HEK293 (cell line): ENCODE results near the gene STK39.

Experiments
- CTCF ChIA-PET: fragments of 350-600 bp; formaldehyde crosslinking; extraction: SDS; loops from one replicate; lab custom pipeline; 2021; ENCODE audit warnings: antibody characterized with exemption; lab: Yijun Ruan, JAX
- POLR2A ChIA-PET: fragments of 300-600 bp; formaldehyde crosslinking; extraction: SDS; loops from one replicate; lab custom pipeline; 2020; ENCODE audit warnings: antibody characterized with exemption, inconsistent platforms; lab: Yijun Ruan, JAX
- H3K27ac ChIP-seq: fragments of 200-500 bp; sonication (Bioruptor generic); 2 replicates; pipeline ENCODE4 v1.5.1; 2014; ENCODE audit warnings: low read depth, low read length, control low read depth, inconsistent platforms; ENCODE audit errors: extremely low read depth
- H3K36me3 ChIP-seq, 2 experiments: fragments of 200-500 bp in 1 of 2; sonication (Bioruptor generic) in 1 of 2; 1 replicate in 1 of 2; 2 replicates in 1 of 2; pipeline ENCODE4 v1.5.1; 2014 to 2017; ENCODE audit warnings: inconsistent platforms in 2 of 2, low read length in 2 of 2; ENCODE audit not compliant: control insufficient read depth in 2 of 2, insufficient read depth in 1 of 2
- H3K4me1 ChIP-seq: fragments of 200-500 bp; sonication (Bioruptor generic); 2 replicates; pipeline ENCODE4 v1.5.1; 2014; ENCODE audit warnings: mild to moderate bottlenecking, low read length, inconsistent platforms; ENCODE audit not compliant: control insufficient read depth, insufficient read depth
- H3K4me3 ChIP-seq: 2 replicates; pipeline ENCODE4 v1.5.1; 2011; ENCODE audit warnings: low read depth, mild to moderate bottlenecking, control low read depth, low read length, moderate library complexity
- H3K9me3 ChIP-seq: fragments of 200-500 bp; sonication (Bioruptor generic); 2 replicates; pipeline ENCODE4 v1.5.1; 2014; ENCODE audit warnings: low read depth, low read length, inconsistent platforms; ENCODE audit not compliant: control insufficient read depth, insufficient read depth
- CTCF ChIP-seq: fragments of 450-650 bp; formaldehyde crosslinking; IDR thresholded peaks from 2 replicates; pipeline ENCODE4 v1.5.1; 2016; ENCODE audit warnings: missing biosample characterization, missing genetic modification characterization
- FEZF1 ChIP-seq: fragments of 450-650 bp; formaldehyde crosslinking; IDR thresholded peaks from 2 replicates; pipeline ENCODE4 v1.5.1; 2016; ENCODE audit warnings: missing biosample characterization, missing genetic modification characterization
- GFI1B ChIP-seq: fragments of 450-650 bp; formaldehyde crosslinking; IDR thresholded peaks from 2 replicates; pipeline ENCODE4 v1.5.1; 2016; ENCODE audit warnings: missing biosample characterization, missing genetic modification characterization
- PRDM10 ChIP-seq: fragments of 450-650 bp; formaldehyde crosslinking; IDR thresholded peaks from 2 replicates; pipeline ENCODE4 v1.5.1; 2016; ENCODE audit warnings: missing biosample characterization, missing genetic modification characterization
- REPIN1 ChIP-seq: fragments of 450-650 bp; formaldehyde crosslinking; IDR thresholded peaks from 2 replicates; pipeline ENCODE4 v1.5.1; 2017; ENCODE audit warnings: missing biosample characterization, missing genetic modification characterization, low read depth
- SP7 ChIP-seq: fragments of 450-650 bp; formaldehyde crosslinking; IDR thresholded peaks from 2 replicates; pipeline ENCODE4 v1.5.1; 2016; ENCODE audit warnings: missing biosample characterization, missing genetic modification characterization
- ZBTB20 ChIP-seq: fragments of 450-650 bp; formaldehyde crosslinking; IDR thresholded peaks from 2 replicates; pipeline ENCODE4 v1.5.1; 2016; ENCODE audit warnings: missing biosample characterization, missing genetic modification characterization
- ZBTB49 ChIP-seq: fragments of 450-650 bp; formaldehyde crosslinking; IDR thresholded peaks from 2 replicates; pipeline ENCODE4 v1.5.1; 2016; ENCODE audit warnings: missing biosample characterization, missing genetic modification characterization, low read depth
- ZBTB8A ChIP-seq: fragments of 450-650 bp; formaldehyde crosslinking; IDR thresholded peaks from 2 replicates; pipeline ENCODE4 v1.5.1; 2016; ENCODE audit warnings: missing biosample characterization, missing genetic modification characterization
- ZFP41 ChIP-seq: fragments of 450-650 bp; formaldehyde crosslinking; IDR thresholded peaks from 2 replicates; pipeline ENCODE4 v1.5.1; 2016; ENCODE audit warnings: missing biosample characterization, missing genetic modification characterization, borderline replicate concordance
- ZNF112 ChIP-seq: fragments of 450-650 bp; formaldehyde crosslinking; IDR thresholded peaks from 2 replicates; pipeline ENCODE4 v1.5.0; 2017; ENCODE audit warnings: missing biosample characterization, missing genetic modification characterization
- ZNF184 ChIP-seq: fragments of 450-650 bp; IDR thresholded peaks from 2 replicates; pipeline ENCODE4 v1.5.1; 2018; ENCODE audit warnings: missing biosample characterization, mild to moderate bottlenecking, missing genetic modification characterization
- ZNF354C ChIP-seq: fragments of 450-650 bp; formaldehyde crosslinking; IDR thresholded peaks from 2 replicates; pipeline ENCODE4 v1.5.1; 2016; ENCODE audit warnings: missing biosample characterization, missing genetic modification characterization, low read depth, borderline replicate concordance
- ZNF366 ChIP-seq: fragments of 450-650 bp; formaldehyde crosslinking; conservative IDR thresholded peaks from 2 replicates; pipeline ENCODE4 v1.5.1; 2016; ENCODE audit warnings: missing biosample characterization, missing genetic modification characterization
- ZNF433 ChIP-seq: fragments of 450-650 bp; formaldehyde crosslinking; IDR thresholded peaks from 2 replicates; pipeline ENCODE4 v1.5.1; 2016; ENCODE audit warnings: missing biosample characterization, missing genetic modification characterization, low read depth
- ZNF521 ChIP-seq: fragments of 450-650 bp; formaldehyde crosslinking; IDR thresholded peaks from 2 replicates; pipeline ENCODE4 v1.5.1; 2017; ENCODE audit warnings: missing biosample characterization, mild to moderate bottlenecking, missing genetic modification characterization
- ZNF610 ChIP-seq: fragments of 450-650 bp; formaldehyde crosslinking; IDR thresholded peaks from 2 replicates; pipeline ENCODE4 v1.5.1; 2016; ENCODE audit warnings: missing biosample characterization, missing genetic modification characterization, borderline replicate concordance
- ZNF701 ChIP-seq: fragments of 450-650 bp; formaldehyde crosslinking; IDR thresholded peaks from 2 replicates; pipeline ENCODE4 v1.5.1; 2016; ENCODE audit warnings: missing biosample characterization, missing genetic modification characterization
- ZNF747 ChIP-seq: fragments of 450-650 bp; formaldehyde crosslinking; IDR thresholded peaks from 2 replicates; pipeline ENCODE4 v1.5.1; 2016; ENCODE audit warnings: missing biosample characterization, missing genetic modification characterization
- ZSCAN30 ChIP-seq: fragments of 450-650 bp; IDR thresholded peaks from 2 replicates; pipeline ENCODE4 v1.5.1; 2018; ENCODE audit warnings: missing biosample characterization, mild to moderate bottlenecking, missing genetic modification characterization, moderate library complexity

STK39 gene

GRCh38 chr2:168075446-168075845 lies 171.9 kb downstream of the STK39 start:
- CTCF ChIA-PET = interaction anchor here (1.2 kb wide), 1 partner anchor 9 kb away, joined by 3 read pairs; no protein-coding TSS in a partner anchor
- Histone ChIP-seq H3K27ac (no peak overlapping the region), H3K4me1 (no peaks in the 10 kb centered on the region), H3K9me3 (no peaks in the 10 kb centered on the region), H3K4me3 (no peak overlapping the region), H3K36me3 (no peaks in the 10 kb centered on the region; a peak in 1 of 3 replicates)
- POLR2A ChIA-PET = interaction anchor here (0.6 kb wide), 1 partner anchor 593 kb away, joined by 3 read pairs; no protein-coding TSS in a partner anchor
- no peak for TF ChIP-seq ZNF366 (tag by site-specific recombination)
- no peak for TF ChIP-seq ZBTB49 (tag by site-specific recombination)
- no peak for TF ChIP-seq ZNF433
- TF ChIP-seq ZFP41 (tag by site-specific recombination) = no peak
- TF ChIP-seq ZNF354C (tag by site-specific recombination) = no peak
- TF ChIP-seq ZNF610 (tag by site-specific recombination) = no peak
- TF ChIP-seq CTCF (tag by site-specific recombination) = no peak
- no peak for TF ChIP-seq ZBTB20
- no peak for TF ChIP-seq ZNF701 (tag by site-specific recombination)
- TF ChIP-seq ZNF112 = no peak
- TF ChIP-seq ZBTB8A (tag by site-specific recombination) = no peak
- TF ChIP-seq, all 188 proteins: peak for 0

GRCh38 chr2:168072626-168073303 lies 174.6 kb downstream of the STK39 start:
- Histone ChIP-seq H3K4me3 (no peak overlapping the region), H3K36me3 (no peaks in the 10 kb centered on the region; a peak in 1 of 3 replicates), H3K4me1 (no peaks in the 10 kb centered on the region), H3K27ac (no peak overlapping the region), H3K9me3 (no peaks in the 10 kb centered on the region)
- POLR2A ChIA-PET = no interaction called here
- CTCF ChIA-PET = no interaction called here
- no peak for TF ChIP-seq GFI1B (tag by site-specific recombination)
- no peak for TF ChIP-seq ZNF184 (tag by site-specific recombination)
- no peak for TF ChIP-seq REPIN1 (tag by site-specific recombination)
- no peak for TF ChIP-seq ZNF747 (tag by site-specific recombination)
- TF ChIP-seq, all 188 proteins: peak for 0

GRCh38 chr2:168064011-168064998 lies 183.1 kb downstream of the STK39 start:
- Histone ChIP-seq H3K27ac (0 out of 2 replicates have a peak overlapping the region, but pooled peaks have one; percentile 1), H3K4me3 (no peak overlapping the region), H3K36me3 (peaks cover 0 to 21% of the 10 kb centered on the region in 2 experiments; a peak in 1 of 3 replicates), H3K4me1 (peaks cover 7% of the 10 kb centered on the region; the same call in 1 of the 2 replicates), H3K9me3 (no peaks in the 10 kb centered on the region)
- POLR2A ChIA-PET = no interaction called here
- CTCF ChIA-PET = no interaction called here
- TF ChIP-seq FEZF1 (tag by site-specific recombination) (0 out of 2 replicates have a peak, but pooled peaks have one; percentile 27), SP7 (tag by site-specific recombination) (peak; percentile 58), PRDM10 (tag by site-specific recombination) (no peak), ZSCAN30 (0 out of 2 replicates have a peak, but pooled peaks have one; percentile 17), ZNF521 (no peak)
